MM.1S (cell line): ENCODE measurements around the gene DNAH10.

Experiments
- CTCF ChIP-seq: fragments of 300-600 bp; sonication (generic); IDR thresholded peaks from 2 replicates; pipeline ENCODE4 v1.5.1; 2016; ENCODE audit warnings: antibody characterized with exemption, low read length, mixed read lengths
- EZH2 ChIP-seq: fragments of 300-600 bp; sonication (generic); optimal IDR thresholded peaks from 2 replicates; pipeline ENCODE3; 2017; ENCODE audit warnings: low read depth, mild to moderate bottlenecking, antibody characterized with exemption, low read length, mixed read lengths

GRCh38 chr12:123910761-123911193 is 148.7 kb downstream of the DNAH10 start:
- TF ChIP-seq CTCF (no peak), EZH2 (no peak)
